ENCODE measurements around the gene MAPKAPK2.

DNA sequence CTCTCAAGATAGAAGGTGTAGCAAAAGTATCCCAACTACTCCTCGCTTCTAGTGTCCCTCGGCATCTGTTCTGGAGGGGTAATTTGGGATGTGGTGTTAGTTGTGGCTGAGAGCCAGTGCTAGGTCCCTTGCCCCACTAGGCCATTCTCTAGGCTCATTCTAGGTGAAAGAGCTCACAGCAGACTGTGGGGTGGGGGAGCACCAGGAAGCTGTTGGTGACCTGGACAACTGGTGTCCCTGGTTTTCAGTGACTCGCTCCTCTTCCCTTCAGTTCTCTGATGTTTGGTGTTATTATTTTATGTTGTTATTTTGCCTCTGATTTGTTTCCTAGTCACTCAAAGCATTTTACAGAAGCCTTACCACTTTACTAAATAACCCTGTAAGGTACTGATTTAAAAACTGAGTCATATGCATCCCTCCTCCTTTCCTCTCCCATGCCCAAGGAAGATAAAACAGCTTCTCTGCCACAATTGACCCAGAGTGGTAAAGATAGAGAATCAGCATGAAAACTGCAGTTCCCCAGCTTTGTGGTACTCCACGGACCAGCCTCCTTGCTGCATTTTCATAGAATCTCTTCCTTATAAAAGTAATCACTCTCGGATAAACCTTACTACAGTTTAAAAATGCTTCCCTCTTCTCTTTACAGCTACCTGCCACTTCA lies 35.3 kb upstream of the MAPKAPK2 start:
- TF ChIP-seq FOSL2 (CRISPR knock-in tag; IDR thresholded peaks at IDR 0.05) = no peak
- TF ChIP-seq ARNT2 (CRISPR knock-in tag; IDR thresholded peaks at IDR 0.05; ENCODE audit: low read depth) = no peak
- no peak for TF ChIP-seq FOXK1 (CRISPR knock-in tag; IDR thresholded peaks at IDR 0.05; ENCODE audit: borderline replicate concordance, low read depth)
- TF ChIP-seq, protein P1, sequence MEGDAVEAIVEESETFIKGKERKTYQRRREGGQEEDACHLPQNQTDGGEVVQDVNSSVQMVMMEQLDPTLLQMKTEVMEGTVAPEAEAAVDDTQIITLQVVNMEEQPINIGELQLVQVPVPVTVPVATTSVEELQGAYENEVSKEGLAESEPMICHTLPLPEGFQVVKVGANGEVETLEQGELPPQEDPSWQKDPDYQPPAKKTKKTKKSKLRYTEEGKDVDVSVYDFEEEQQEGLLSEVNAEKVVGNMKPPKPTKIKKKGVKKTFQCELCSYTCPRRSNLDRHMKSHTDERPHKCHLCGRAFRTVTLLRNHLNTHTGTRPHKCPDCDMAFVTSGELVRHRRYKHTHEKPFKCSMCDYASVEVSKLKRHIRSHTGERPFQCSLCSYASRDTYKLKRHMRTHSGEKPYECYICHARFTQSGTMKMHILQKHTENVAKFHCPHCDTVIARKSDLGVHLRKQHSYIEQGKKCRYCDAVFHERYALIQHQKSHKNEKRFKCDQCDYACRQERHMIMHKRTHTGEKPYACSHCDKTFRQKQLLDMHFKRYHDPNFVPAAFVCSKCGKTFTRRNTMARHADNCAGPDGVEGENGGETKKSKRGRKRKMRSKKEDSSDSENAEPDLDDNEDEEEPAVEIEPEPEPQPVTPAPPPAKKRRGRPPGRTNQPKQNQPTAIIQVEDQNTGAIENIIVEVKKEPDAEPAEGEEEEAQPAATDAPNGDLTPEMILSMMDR (CRISPR knock-in tag; IDR thresholded peaks at IDR 0.05) = no peak
